Subcutaneous abdominal adipose tissue (tissue), 5 donors: ENCODE data around the gene AKAP9.

Experiments
- H3K27ac ChIP-seq: one replicate; pipeline ENCODE4 v1.7.0; 2013; ENCODE audit warnings: low read depth, mild to moderate bottlenecking, inconsistent platforms, low read length, moderate library complexity
- H3K27me3 ChIP-seq, 5 donors: one replicate each; pipeline ENCODE4 v1.7.0; 2013; ENCODE audit warnings: low read length in 5 of 5, inconsistent platforms in 1 of 5; ENCODE audit not compliant: control insufficient read depth in 5 of 5, insufficient read depth in 4 of 5
- H3K36me3 ChIP-seq, 5 donors: one replicate each; pipeline ENCODE4 v1.7.0; 2013; ENCODE audit warnings: low read length in 5 of 5; ENCODE audit not compliant: control insufficient read depth in 5 of 5, insufficient read depth in 5 of 5
- H3K4me1 ChIP-seq, 5 donors: one replicate each; pipeline ENCODE4 v1.7.0; 2013; ENCODE audit warnings: low read length in 5 of 5, mild to moderate bottlenecking in 3 of 5, moderate library complexity in 1 of 5; ENCODE audit not compliant: control insufficient read depth in 5 of 5, insufficient read depth in 5 of 5
- H3K4me3 ChIP-seq, 5 donors: one replicate each; pipeline ENCODE4 v1.7.0; 2013; ENCODE audit warnings: low read length in 5 of 5, low read depth in 1 of 5
- H3K9ac ChIP-seq, 5 donors: one replicate each; pipeline ENCODE4 v1.7.0; 2013; ENCODE audit warnings: low read length in 5 of 5, mild to moderate bottlenecking in 4 of 5, moderate library complexity in 3 of 5
- H3K9me3 ChIP-seq, 5 donors: one replicate each; pipeline ENCODE4 v1.7.0; 2013; ENCODE audit warnings: low read length in 5 of 5; ENCODE audit not compliant: control insufficient read depth in 5 of 5
- donor health status: healthy.
- donor health status: healthy.
- donor health status: healthy.
- donor health status: healthy.
- donor health status: healthy.

Gene AKAP9

GRCh38 chr7:92155108-92155739, 214.6 kb downstream of the AKAP9 start:
- Histone ChIP-seq H3K4me1 (no peaks in the 10 kb centered on the region), H3K36me3 (no peaks in the 10 kb centered on the region), H3K9ac (no peak overlapping the region), H3K27me3 (no peaks in the 10 kb centered on the region), H3K4me3 (no peak overlapping the region), H3K27ac (no peak overlapping the region), H3K9me3 (no peaks in the 10 kb centered on the region)

- no peaks in the 10 kb centered on the region for H3K4me1 ChIP-seq
- no peaks in the 10 kb centered on the region for H3K27me3 ChIP-seq
- no peak overlapping the region for H3K4me3 ChIP-seq
- H3K27ac ChIP-seq: no peak overlapping the region
- no peaks in the 10 kb centered on the region for H3K36me3 ChIP-seq
- no peaks in the 10 kb centered on the region for H3K9me3 ChIP-seq
- no peak overlapping the region for H3K9ac ChIP-seq
Observed at GRCh38 chr7:92156990-92157389, 216.3 kb downstream of the AKAP9 start.

GRCh38 chr7:92158660-92159575, 218.3 kb downstream of the AKAP9 start:
- no peak overlapping the region for H3K27ac ChIP-seq
- H3K9ac ChIP-seq: no peak overlapping the region
- no peaks in the 10 kb centered on the region for H3K4me1 ChIP-seq
- H3K4me3 ChIP-seq: no peak overlapping the region
- no peaks in the 10 kb centered on the region for H3K27me3 ChIP-seq
- no peaks in the 10 kb centered on the region for H3K9me3 ChIP-seq
- no peaks in the 10 kb centered on the region for H3K36me3 ChIP-seq
